Stimulated activated CD8-positive, alpha-beta memory T cell treated with anti-CD3 and anti-CD28 coated beads, Interleukin-4, amount 100 ng/mL, for 48 hours (primary cell): ENCODE data around the gene HOXA3.

Source experiments
- DNase-seq: peaks from one replicate; pipeline ENCODE4 v3.0.0-alpha.2; 2020

HOXA3 gene

DNA sequence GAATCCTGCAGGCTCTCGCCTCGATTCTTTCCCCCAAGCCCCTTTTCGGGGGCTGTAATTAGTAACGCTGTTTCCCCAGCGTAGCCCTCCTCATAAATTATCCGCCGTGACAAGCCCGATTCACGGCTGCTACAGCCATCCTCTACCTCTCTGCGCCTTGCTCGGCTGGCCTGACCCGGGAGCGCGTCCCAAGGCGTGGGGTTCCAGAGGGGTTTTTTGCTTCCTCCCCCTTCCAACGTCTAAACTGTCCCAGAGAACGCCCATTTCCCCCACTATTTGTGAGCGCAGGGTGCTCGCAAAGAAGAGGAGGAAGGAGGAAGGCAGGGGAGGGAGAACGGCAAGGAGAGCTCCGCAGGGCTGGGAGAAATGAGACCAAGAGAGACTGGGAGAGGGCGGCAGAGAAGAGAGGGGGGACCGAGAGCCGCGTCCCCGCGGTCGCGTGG is 9.8 kb downstream of the HOXA3 start:
- no peak for DNase-seq

DNA sequence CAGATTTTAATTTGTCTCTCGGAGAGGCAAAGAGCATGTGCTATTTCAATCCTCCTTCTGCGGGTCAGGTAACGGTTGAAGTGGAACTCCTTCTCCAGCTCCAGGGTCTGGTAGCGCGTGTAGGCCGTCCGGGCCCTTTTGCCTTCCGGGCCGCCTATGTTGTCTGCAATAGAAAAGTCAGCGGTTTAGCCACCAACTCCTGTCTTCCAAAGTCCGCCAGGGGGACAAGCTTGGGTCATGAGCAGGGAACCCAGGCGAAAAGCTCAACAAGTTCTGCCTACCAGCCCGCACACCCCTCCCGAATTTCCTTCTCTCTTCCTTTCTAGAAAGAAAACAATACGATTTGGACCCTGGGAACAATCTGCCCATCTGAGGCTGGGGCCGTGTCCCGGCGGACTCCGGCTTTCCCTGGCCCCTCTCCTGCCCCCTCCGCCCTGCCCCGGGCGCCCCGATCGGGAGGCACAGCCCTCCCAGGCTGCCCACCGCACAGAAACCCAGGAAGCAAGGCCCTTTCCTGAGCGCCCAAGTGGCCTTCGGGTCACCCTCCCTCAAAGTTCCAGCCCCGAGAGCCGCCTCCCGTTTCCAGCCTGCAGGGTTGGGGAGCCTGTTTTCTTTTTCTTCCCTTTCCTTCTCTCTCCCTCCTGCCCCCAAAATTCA is 10.3 kb downstream of the HOXA3 start:
- DNase-seq, result no peak

DNA sequence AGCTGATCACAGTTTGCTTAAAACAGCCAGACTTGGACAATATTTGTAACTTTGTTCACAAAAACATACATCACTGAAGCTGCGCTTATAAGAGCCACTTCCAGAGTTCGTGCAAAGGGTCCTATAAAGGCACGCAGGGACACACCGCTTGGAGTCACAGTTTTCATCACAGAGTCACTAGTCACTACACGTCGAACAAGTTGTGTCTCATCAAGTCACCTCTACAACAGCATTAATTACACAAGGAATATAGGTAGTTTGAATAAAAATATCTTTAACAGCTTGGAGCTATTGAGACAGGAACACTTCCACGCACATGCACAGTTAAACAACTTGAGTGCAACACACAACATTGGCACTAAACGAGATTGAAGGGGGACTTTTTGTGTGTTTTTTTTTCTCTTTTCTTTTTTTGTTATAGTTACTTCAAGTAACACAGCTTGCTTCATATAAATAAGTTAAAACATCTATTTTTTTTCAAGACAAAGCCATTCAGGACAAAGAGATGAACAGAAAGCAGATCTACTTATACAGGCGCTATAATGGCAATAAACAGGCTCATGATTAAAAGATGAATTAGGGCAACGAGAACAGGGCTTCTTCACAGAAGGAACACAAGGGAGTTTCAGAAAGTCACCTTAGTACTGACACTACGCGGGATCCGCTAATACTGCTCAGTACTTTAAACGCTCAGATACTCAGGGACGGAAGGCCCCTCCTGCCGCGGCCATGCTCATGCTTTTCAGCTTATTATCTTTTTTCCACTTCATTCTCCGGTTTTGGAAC is 11.1 kb downstream of the HOXA3 start:
- DNase-seq, result no peak

DNA sequence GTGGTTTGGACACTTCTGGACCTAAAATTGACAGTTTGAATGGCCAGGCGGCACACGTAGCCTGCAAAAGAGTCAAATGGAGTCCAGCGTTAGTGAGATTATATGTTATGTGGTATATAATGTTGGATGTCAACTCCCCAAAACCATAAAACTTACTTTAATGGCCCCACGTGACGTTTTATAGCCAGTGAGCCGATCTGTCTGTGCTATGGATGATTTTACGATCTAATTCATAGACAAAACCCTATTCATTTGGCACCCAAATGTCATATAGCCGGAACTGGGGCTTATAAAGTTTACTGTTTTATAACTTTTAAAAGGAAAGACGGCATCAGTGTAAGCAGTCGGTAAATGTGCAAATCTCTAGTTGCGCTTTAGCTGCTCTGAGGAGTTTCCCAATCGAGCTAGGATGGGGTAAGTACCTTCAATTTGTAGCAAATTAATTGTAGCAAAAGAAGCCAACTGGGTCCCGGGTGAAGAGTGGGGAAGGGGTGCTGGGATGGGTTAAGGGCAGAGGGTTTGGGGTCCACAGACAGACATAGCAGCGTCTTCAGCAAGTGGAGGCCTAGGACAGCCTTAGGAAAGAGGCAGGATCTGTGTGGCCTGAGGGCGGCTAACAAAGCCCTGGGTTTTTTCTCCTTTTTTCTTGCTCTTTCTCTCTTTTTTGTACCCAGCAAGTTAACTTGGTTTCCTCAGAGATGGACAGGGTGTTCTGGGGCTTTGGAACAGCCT is 12.1 kb downstream of the HOXA3 start:
- no peak for DNase-seq

DNA sequence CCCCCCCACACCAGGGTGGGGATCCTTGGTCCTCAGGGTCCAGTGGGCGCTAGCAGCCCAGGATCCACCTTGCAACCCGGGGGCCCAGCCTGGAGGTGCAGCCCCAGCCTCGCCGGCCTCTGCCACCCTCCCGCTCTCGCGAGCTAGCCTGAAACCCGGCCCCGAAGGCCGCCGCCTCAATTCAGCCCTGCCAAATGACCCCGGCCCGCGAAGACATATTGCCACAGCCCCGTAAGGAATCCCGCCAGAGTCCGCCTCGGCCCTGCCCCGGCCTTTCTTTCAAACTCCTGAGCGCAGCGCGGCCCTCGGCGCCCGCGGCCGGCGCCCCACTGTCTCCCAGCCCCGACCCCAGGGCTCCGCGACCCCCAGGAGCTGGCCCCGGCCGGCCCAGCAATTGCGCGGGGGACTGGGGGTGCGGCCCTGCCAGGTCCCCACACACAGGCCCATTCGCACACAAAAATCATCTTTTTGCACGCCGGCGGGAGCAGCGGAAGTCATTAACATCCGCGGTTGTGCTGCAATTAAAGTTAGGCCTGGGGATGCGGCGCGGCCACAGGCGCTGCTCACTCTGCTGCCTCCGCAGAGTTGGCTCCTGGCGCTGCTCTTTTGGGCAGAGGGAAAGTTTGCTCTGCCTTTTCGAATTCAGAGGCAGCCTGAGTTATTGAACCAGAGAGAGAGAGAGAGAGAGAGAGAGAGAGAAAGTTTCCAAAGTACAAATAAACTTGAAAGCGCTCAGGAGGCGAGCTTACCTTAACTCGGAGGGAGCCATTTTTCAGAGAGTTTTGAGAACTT is 12.9 kb downstream of the HOXA3 start:
- DNase-seq, result no peak

DNA sequence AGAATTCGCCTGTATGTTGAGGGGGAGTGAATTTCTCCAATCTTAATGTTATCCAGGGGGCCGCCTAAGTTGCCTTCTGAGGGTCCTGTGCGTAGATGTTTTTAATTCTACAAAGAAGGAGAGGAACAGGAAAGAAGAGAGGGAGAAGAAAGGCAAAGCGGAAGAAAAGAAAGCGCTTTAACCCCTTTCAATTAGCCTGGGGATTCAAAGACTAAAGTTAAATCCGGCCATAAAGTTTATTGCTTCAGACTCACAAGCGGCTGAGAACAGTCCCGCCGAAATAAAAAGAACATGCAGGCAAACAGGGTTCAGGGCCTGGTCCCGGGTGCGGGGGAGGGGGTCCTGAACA is 13.4 kb downstream of the HOXA3 start:
- no peak for DNase-seq

DNA sequence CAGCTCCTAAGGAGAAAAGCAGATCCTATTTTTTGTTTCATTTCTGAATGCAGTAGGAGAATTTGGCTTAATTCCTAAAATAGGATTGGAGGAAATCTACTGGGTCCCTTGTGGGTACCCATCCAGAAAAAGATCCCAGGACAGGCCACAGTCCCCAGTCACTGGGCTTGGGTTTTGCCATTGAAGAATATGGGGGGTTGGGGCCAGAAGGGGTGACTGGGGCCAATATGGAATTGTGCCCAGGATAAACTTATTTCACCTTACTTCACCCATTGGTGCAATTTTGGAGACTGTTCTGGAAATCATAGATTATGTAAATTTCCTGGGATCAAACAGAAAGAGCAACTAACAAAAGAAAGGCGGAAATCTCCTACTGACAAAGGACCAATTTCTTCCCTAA is 13.9 kb downstream of the HOXA3 start:
- DNase-seq, result no peak

DNA sequence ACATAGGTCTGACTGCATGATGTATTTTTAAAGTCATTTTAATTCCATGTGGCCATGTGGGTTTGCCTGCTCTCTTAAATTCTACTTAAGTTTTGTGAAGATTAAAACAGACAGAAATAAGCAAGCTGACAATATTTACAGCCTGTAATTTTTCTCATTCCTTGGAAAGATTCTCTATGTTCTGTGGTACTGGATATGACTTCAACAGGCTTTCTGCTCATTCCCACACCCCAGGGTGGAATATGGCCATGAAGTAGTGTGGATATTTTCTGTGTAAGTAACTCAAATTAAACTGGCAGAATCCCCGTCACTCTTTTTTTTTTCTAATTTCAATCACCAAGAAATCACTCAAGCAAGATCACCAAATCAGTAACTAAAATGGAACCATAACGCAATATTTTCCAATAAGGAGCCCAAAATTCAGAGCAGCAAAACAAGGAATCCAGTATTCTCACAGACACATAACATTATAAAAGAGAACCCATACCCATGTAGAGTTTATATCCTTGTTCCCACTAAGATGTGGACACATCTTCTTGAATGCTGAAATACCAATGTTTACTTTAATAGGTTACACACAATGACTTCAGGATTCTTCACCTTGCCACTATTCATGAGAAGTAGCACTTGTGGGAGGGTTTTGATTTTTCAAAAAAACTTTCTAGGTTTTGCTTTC is 14.6 kb downstream of the HOXA3 start:
- no peak for DNase-seq

DNA sequence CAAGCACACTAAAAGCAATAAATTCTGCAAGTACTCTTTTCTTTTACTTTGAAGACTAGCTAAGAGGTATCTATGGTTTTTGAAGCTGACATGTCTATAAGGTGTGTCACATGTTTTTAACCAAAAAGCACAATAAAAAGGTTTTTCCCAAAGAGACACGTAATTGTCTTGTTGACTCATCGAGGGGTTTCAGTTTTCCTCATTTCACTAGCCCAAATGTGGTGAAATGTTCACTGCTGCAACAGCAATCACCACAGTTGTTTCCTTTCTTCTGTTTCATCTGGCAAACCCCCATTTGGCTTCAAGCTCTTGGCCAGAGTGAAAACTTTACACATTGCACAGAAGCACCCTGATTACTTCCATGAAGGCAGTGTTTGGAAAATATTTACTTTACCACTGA is 18.0 kb downstream of the HOXA3 start:
- no peak for DNase-seq

DNA sequence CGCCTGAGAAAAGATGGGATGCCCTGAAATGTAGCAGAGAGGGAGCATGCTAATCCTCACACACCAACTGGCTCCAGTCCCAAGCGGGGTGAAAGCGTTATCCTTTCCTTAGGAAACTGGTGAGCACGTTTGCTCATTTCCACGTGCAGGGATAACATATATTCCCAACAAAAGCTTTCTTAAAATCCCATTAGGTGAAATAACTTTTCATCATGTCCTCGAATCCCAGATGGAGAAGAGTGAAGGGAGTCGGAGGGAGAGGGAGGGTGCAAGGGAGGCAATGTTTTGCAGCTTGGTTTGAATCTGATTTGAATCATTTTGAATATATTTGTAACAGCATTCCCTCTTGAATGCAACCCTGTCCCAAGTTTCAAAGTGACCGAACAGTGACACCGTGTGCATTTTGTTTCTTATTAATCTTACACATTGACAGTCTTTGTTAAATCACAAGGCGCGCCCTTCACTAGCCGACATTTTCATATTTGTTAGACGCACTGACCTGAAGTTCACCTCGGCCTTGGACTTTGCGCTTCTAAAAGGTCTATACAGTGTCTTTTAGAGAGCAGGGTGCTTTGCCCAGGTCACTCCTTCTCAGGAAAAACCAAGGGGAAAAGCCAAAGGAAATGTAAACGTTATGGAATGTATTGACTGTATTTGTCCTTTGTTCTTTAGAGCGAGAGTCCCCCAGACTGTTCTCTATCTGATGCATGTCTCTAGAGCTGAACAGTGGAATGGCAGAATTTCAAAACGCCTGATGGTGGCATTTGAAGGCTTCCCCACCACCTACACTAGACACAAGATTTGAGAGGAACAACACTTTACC is 18.8 kb downstream of the HOXA3 start:
- no peak for DNase-seq

DNA sequence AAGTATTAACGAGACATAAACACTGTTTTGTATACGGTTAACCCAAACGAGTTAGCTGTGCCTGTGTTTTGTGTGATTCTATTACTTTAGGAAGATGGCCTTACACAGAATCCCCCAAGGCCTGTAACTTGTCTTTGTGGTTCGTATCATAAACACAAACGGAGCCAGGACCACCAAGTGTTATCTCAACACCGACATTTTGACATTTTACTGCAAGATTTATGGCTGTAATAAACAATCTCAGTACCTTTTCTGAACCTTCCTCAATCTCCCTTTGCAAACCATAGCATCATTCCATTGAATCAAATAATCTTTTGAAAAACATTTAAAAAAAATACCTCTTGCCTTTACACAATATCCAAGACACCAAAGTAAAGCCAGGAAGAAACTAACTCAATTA is 19.4 kb downstream of the HOXA3 start:
- no peak for DNase-seq

DNA sequence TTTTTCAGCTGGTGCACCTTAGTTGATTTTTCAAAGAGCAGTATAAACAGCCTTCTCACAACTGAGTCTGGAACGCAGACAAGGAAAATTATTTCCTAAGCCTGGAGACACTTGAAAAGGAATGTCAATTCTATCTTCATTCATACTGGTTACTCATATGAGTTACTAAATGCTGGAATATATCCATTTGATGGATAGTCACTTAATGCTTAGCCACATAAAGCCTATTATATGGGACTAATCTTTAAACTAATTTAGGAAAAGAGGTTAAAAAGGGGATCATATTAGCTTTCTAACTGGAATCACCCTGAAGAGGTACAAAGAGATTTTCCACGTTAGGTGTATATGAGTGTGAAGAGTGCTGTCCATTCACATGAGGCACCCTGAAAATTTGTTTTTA is 20.2 kb downstream of the HOXA3 start:
- DNase-seq, result no peak

DNA sequence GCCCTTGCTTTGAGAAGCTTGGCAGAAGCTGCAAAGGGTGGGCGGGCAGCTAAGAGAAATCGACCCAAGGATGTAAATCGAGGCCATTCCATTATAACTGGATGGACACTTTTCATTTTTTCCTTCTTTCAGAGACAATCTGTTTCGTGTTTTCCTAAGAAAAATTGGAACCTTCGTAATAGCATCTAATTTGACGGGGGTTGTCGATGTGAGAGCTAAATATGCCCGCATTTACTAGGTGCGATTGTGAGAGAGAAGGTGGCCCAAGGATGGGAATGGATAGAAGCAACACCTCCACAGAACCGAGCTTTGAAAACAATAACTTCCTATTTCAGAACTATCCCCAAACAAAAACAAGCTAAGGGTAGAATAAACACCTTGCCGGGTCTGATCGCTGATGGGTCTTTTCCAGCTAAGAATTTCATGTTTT is 21.0 kb downstream of the HOXA3 start:
- no peak for DNase-seq

DNA sequence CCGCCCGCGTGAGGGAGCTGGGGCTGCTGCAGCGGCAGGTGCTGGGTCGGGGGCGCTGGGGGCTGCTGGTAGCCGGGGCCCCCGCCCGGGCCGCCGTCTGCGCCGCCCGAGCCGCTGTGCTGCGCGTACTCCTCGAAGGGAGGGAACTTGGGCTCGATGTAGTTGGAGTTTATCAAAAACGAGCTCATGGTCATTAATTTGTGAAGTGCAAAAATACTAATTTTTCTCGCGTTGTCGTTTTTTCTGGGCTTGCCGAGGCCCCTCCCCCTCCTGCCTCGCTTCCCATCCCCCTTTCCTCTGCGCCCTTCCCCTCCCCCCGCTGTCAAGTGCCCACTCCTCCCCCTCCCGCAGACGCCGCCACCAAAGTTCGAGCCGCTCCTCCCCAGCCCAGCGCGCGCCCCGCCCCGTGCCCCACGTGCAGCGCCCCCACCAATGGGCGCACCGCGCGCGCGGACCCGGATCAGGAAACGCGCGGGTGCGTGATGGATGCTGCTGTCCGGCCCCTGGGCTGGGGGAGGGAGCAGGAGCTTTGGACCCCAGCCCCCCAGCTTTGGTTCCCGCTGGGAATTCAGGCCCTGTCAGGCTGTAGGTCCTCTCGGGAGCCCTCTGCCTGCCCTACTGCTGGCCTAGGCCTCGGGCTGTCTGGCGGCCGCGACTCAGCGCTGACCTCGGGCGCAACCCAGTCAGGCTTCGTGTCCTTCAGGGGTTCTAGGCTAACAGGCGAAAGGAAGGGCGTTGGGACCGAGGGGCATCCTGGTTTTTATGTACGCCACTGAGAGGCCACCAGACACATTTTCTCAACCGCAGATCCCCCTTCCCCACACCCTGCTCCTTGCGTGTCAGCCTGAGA is 21.6 kb downstream of the HOXA3 start, which contains the start of gene HOXA4:
Gene HOXA4, minus strand, starts transcription at position 218 of the 850 bp plus-strand sequence. Its CDS starts 24 bp downstream, at position 194.
- DNase-seq, result peak; percentile 74

DNA sequence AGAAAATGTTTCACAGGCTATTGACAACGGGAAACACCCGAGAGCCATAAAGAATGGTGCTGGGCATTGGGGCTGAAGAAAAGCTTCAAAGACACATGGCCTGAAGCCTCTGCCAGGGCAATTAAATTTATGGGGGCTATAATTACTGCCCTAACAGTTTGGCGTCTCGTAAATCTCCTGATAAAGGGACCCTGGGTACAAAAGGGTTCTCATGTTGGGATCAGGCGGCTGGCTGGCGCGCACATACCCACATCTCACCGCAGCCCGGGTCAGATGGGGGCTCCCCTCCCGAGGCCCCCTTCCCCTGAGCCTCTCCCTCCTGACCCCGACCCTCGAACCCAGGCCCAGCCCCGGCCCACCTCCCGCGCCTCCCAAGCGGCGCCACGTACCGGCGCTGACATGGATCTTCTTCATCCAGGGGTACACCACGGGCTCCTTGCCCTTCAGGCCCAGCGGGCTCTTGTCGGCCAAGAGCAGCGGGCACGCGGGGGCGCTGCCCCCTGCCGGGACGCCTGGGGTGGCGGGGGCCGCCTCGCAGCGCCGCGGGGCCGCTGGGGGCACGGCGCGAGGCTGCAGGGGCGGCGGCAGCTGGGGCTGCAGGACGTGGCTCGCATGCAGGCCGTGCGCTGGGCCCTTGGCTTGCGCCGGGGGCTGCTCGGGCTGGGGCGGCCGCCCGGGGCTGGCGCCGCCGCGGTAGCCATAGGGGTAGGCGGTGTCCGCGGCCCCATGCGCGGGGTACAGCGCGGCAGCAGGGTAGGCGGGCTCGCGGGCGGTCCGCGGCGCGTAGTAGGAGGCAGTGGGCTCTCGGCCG is 22.4 kb downstream of the HOXA3 start:
- DNase-seq, result no peak

DNA sequence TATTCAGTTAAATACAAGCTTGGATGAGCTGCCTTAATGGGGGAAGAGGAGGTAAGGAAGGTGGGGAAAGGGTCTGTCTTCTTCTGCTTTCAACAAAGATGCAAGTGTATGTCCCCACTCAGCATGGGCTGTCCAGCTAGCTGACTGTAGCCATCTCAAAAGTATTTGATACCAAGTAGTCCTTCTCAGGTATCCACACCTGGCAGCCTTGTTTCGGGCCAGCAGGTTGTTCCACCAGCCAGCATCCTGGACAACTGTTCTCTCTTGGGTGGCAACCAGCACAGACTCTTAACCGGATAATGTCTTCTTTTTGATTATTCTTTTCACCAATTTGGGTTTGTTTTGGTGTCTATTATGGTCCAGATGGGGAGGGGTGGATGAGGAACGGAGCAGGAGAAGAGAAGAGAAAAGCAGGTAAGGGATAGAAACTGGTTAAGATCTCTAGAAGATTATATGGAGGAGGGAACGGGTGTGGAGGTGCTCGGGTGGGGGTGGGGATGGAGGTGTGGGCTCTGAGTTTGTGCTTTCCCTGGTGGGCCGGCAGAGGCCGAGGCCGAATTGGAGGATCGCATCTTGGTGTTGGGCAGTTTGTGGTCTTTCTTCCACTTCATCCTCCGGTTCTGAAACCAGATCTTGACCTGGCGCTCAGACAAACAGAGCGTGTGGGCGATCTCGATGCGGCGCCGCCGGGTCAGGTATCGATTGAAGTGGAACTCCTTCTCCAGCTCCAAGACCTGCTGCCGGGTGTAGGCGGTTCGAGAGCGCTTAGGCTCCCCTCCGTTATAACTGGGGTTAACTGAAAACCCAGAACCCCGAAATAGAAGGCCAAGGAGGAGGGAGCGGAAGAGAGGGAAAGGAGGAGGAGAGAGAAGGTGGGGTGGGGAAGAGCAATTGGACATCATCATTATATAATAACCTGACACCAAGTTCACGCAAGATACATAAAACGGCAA is 23.3 kb downstream of the HOXA3 start:
- DNase-seq, result no peak

DNA sequence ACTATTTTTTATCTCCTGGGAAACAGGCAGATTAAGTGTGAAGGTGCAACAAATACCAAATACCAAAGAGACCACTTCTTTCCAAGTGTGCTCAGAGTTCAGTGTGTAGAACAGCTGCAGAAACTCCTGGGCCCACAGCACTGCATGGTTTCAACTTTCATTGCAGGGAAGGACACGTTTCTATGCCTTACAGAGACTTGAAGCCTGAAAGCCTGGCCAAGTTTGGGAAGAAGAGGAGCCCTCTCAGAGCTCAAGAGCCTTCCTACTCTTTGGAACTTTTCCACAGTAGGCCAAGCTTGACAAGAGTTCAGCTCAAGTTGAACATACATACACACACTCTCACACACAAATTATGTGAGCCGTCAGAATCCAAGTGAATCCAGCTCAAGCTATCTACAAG is 24.3 kb downstream of the HOXA3 start:
- no peak for DNase-seq

DNA sequence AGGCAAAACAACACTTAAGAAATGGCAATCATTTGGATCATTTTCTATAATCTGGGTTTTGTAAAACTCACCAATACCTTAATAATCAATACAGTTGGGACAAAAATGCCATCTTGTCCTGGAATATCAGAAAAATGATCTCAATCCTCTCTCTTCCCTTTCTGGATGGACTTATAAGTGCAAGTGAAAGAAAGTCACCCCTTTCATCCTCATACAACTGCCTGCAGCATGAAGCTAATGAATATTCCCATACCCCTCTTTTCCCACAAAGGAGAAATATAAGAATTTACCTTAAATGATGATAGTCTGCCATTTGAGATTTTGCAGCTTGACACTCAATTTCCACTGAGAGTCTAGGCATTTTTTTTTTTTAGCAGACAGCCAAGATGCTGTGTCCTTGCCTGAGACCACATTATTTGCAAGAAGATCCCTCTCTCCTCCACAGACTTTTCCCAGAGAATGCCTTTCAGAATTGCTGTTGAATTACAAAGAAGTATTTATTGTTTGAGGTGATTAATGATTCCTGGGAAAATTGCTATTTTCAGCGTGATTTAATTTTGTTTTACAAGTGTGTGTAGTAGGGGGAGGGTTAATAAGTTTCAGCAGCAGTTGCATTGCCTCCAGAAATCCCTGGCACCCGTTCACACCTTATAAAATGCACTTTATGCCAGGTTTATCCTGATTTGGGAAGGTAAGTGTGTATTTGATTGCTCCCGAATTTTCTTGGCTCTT is 25.6 kb downstream of the HOXA3 start:
- DNase-seq, result no peak
